GM12878 (cell line): ENCODE measurements around the gene S100A4.
A peak's percentile ranks its signal among the peaks of the same experiment; 100 is the strongest.

Experiments
- ATF7 ChIP-seq: fragments of 450-650 bp; IDR thresholded peaks from 2 replicates; pipeline ENCODE4 v1.6.1; 2016; ENCODE audit warnings: low read depth, mild to moderate bottlenecking
- BMI1 ChIP-seq: fragments of 450-650 bp; IDR thresholded peaks from 2 replicates; pipeline ENCODE4 v1.6.1; 2016; ENCODE audit warnings: mild to moderate bottlenecking, moderate library complexity, borderline replicate concordance
- EP300 ChIP-seq, 2 experiments: fragments of 150-350 bp in 1 of 2; IDR thresholded peaks; 2 replicates each; pipeline ENCODE4 v1.6.1; 2011 to 2012; ENCODE audit warnings: low read depth in 2 of 2, low read length in 2 of 2, borderline replicate concordance in 1 of 2, improper control_type of control experiment in 1 of 2, inconsistent platforms in 1 of 2; ENCODE audit not compliant: control insufficient read depth in 1 of 2
- NFXL1 ChIP-seq: fragments of 450-650 bp; IDR thresholded peaks from 2 replicates; pipeline ENCODE4 v1.6.1; 2017; ENCODE audit warnings: antibody characterized with exemption, mild to moderate bottlenecking, borderline replicate concordance
- POLR2A ChIP-seq: IDR thresholded peaks from 2 replicates; pipeline ENCODE4 v1.6.1; 2011; ENCODE audit warnings: low read depth, mild to moderate bottlenecking, low read length
- RELA ChIP-seq: fragments of 450-650 bp; IDR thresholded peaks from 2 replicates; pipeline ENCODE4 v1.8.0; 2014; ENCODE audit warnings: borderline replicate concordance; ENCODE audit not compliant: partially characterized antibody
- RFX5 ChIP-seq: IDR thresholded peaks from 2 replicates; pipeline ENCODE4 v1.6.1; 2011; ENCODE audit warnings: low read depth, low read length, improper control_type of control experiment
- SIN3A ChIP-seq: IDR thresholded peaks from 2 replicates; pipeline ENCODE4 v1.6.1; 2012; ENCODE audit warnings: low read depth, low read length, improper control_type of control experiment
- TCF12 ChIP-seq: IDR thresholded peaks from 2 replicates; pipeline ENCODE4 v1.6.1; 2011; ENCODE audit warnings: low read depth, mild to moderate bottlenecking, low read length
- TF ChIP-seq, protein P1 (sequence below): IDR thresholded peaks from 2 replicates; pipeline ENCODE4 v1.6.1; 2012; ENCODE audit warnings: mild to moderate bottlenecking, low read depth, low read length
- TF ChIP-seq, protein P2 (sequence below), 3 experiments: IDR thresholded peaks in 2 of 3; conservative IDR thresholded peaks in 1 of 3; 2 replicates each; pipeline ENCODE4 v1.5.1; 2011; ENCODE audit warnings: low read depth in 3 of 3, low read length in 3 of 3, mild to moderate bottlenecking in 3 of 3, control low read depth in 2 of 3, moderate library complexity in 2 of 3, inconsistent platforms in 1 of 3, mixed read lengths in 1 of 3; ENCODE audit not compliant: control insufficient read depth in 2 of 3, insufficient read depth in 1 of 3; ENCODE audit errors: extremely low read depth in 1 of 3

DNA sequence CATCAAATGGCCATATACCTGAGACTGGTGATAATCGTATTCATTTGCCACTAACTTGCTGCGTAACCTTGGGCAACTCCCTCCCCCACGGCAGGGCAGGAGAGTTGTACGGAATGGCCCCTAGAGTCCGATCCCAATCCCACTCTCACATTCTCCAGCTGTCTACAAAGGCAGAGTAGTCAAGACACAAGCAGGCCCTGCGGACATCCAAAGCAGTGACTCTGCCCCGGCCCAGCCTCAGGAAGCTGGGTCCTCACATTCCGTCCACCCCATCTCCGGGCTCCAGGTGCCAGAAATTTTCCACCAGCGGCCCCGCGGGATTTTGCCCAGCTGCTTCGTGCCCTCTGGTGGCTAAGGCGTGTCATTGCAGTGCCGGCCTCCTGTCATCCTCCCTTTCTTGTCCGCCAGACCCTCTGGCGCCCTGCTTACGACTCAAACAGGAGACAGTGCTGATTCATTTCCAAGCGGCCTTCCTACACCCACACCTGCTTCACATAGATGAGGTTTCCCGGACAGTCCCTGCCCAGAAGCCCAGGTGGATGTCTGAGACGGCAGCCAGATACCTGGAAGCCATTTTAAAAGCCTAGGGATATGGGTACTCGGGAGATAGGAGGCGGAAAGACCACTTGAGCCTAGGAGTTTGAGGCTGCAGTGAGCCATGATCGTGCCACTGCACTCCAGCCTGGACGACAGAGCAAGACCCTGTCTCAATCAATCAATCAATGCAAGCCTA, 22.9 kb upstream of the S100A4 start:
- TF ChIP-seq, protein P1, sequence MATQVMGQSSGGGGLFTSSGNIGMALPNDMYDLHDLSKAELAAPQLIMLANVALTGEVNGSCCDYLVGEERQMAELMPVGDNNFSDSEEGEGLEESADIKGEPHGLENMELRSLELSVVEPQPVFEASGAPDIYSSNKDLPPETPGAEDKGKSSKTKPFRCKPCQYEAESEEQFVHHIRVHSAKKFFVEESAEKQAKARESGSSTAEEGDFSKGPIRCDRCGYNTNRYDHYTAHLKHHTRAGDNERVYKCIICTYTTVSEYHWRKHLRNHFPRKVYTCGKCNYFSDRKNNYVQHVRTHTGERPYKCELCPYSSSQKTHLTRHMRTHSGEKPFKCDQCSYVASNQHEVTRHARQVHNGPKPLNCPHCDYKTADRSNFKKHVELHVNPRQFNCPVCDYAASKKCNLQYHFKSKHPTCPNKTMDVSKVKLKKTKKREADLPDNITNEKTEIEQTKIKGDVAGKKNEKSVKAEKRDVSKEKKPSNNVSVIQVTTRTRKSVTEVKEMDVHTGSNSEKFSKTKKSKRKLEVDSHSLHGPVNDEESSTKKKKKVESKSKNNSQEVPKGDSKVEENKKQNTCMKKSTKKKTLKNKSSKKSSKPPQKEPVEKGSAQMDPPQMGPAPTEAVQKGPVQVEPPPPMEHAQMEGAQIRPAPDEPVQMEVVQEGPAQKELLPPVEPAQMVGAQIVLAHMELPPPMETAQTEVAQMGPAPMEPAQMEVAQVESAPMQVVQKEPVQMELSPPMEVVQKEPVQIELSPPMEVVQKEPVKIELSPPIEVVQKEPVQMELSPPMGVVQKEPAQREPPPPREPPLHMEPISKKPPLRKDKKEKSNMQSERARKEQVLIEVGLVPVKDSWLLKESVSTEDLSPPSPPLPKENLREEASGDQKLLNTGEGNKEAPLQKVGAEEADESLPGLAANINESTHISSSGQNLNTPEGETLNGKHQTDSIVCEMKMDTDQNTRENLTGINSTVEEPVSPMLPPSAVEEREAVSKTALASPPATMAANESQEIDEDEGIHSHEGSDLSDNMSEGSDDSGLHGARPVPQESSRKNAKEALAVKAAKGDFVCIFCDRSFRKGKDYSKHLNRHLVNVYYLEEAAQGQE: no peak
- TF ChIP-seq RFX5 (no peak), POLR2A (no peak), SIN3A (no peak), RELA (no peak), NFXL1 (no peak), EP300 (IDR thresholded peaks at IDR 0.05; ENCODE audit: borderline replicate concordance in 1 of 2, control insufficient read depth in 1 of 2, low read depth in 2 of 2, low read length in 2 of 2) (no peak), BMI1 (no peak), ATF7 (no peak), TCF12 (no peak)
- TF ChIP-seq, protein P2, sequence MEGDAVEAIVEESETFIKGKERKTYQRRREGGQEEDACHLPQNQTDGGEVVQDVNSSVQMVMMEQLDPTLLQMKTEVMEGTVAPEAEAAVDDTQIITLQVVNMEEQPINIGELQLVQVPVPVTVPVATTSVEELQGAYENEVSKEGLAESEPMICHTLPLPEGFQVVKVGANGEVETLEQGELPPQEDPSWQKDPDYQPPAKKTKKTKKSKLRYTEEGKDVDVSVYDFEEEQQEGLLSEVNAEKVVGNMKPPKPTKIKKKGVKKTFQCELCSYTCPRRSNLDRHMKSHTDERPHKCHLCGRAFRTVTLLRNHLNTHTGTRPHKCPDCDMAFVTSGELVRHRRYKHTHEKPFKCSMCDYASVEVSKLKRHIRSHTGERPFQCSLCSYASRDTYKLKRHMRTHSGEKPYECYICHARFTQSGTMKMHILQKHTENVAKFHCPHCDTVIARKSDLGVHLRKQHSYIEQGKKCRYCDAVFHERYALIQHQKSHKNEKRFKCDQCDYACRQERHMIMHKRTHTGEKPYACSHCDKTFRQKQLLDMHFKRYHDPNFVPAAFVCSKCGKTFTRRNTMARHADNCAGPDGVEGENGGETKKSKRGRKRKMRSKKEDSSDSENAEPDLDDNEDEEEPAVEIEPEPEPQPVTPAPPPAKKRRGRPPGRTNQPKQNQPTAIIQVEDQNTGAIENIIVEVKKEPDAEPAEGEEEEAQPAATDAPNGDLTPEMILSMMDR (IDR thresholded peaks at IDR 0.05 in 2 of 3, conservative IDR thresholded peaks at IDR 0.05 in 1 of 3; ENCODE audit: control insufficient read depth in 2 of 3, extremely low read depth in 1 of 3, insufficient read depth in 1 of 3, low read depth in 3 of 3, low read length in 3 of 3): peak; percentile 97 to 99 (median 98); a peak in 5 of 6 replicates
